Left lung (tissue), 10 donors: ENCODE measurements around the gene TCERG1L. TPM values are rescaled to one million over a fixed set of nuclear protein-coding genes. Genes with fewer than 3 reads are reported as not detected.

ENCODE experiments used
- ATAC-seq: fragments of 200-7000 bp; cut with Tn5 transposase; one replicate; pipeline ENCODE4 v1.9.1; 2020; ENCODE audit warnings: moderate library complexity
- DNase-seq, 4 donors: peaks; one replicate each; pipeline ENCODE4 v3.0.0-alpha.2; 2013 to 2020
- H3K27ac ChIP-seq, 2 donors: fragments of 200-600 bp; sonication (generic) in 1 of 2; one replicate each; pipeline versions ENCODE4 v1.5.0 to v1.8.0; 2020 to 2021
- H3K27me3 ChIP-seq, 2 donors: fragments of 200-600 bp; sonication (generic) in 1 of 2; one replicate each; pipeline versions ENCODE4 v1.5.0 to v1.8.0; 2020 to 2021
- H3K36me3 ChIP-seq, 2 donors: fragments of 200-600 bp; sonication (generic) in 1 of 2; one replicate each; pipeline versions ENCODE4 v1.5.0 to v1.8.0; 2020 to 2021
- H3K4me1 ChIP-seq, 2 donors: fragments of 200-600 bp; one replicate each; pipeline ENCODE4 v1.8.0; 2021
- H3K4me3 ChIP-seq, 2 donors: fragments of 200-600 bp; sonication (generic) in 1 of 2; one replicate each; pipeline versions ENCODE4 v1.5.0 to v1.8.0; 2020 to 2021; ENCODE audit warnings: mild to moderate bottlenecking in 1 of 2
- H3K9me3 ChIP-seq, 2 donors: fragments of 200-600 bp; sonication (generic) in 1 of 2; one replicate each; pipeline versions ENCODE4 v1.5.0 to v1.8.0; 2020 to 2021
- CTCF ChIP-seq, 2 donors: fragments of 200-600 bp; sonication (generic) in 1 of 2; IDR thresholded peaks; one replicate each; pipeline versions ENCODE4 v1.5.0 to v1.8.0; 2021; ENCODE audit warnings: antibody characterized with exemption in 2 of 2
- intact Hi-C, 2 donors: fragments of 100-400 bp; cut with DNase I; formaldehyde crosslinking; loops; one replicate each; pipeline versions ENCODE4 v1.11.2 to v1.14.2; 2022
- polyA plus RNA-seq, 6 donors: library from polyadenylated mRNA; unstranded; fragments of 120-200 nt; gene quantifications; one replicate each; pipeline ENCODE4 v1.2.1, GENCODE V29; 2013; ENCODE audit not compliant: insufficient read length in 6 of 6
- total RNA-seq, 2 donors: library from RNA; stranded (reverse); fragmentation: NEBNext Ultra II Directional; extraction: Animal tissue kit (Norgen Biotek cat#: 25700); gene quantifications; one replicate each; pipeline ENCODE4 v1.2.1, GENCODE V29; 2021
- donor health status: DM: no; HTN: yes; CAD: no.
- donor health status: DM: no; HTN: no; CAD: no.

The TCERG1L gene
- total and polyA plus RNA-seq, 8 donors, result 0.35 to 0.72 (median 0.48) TPM; not detected in 2

- H3K36me3 ChIP-seq, result no peaks in the 10 kb centered on the region
- no peaks in the 10 kb centered on the region for H3K4me1 ChIP-seq
- intact Hi-C loops, result no loop called here
- DNase-seq (no peak), ATAC-seq (no peak)
- H3K27me3 ChIP-seq, result peaks cover 0 to 27% of the 10 kb centered on the region in 2 donors
- TF ChIP-seq CTCF (IDR thresholded peaks at IDR 0.05), result no peak
- no peak overlapping the region for H3K4me3 ChIP-seq
- H3K9me3 ChIP-seq, result peaks cover 0 to 31% of the 10 kb centered on the region in 2 donors
- no peak overlapping the region for H3K27ac ChIP-seq
Observed at GRCh38 chr10:131300508-131300907, 11.0 kb downstream of the TCERG1L start.

DNA sequence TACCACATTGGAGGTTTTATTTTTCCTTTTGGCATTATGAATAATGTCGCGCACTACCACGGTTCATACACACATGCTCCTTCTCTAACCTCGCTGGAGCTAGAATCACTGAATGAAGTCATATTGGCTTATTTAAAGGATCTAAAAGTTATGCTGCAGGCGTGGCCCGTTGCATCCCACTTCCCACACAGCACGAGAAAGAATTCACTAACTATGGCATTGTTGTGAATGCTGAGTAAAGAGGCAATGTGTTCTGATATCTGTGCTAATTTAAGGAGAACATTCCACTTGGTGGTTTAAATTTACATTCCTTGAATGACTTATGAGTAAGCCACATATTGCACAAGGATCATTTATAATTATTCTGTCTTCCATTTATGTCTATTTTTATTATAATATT lies 20.7 kb downstream of the TCERG1L start:
- Histone ChIP-seq H3K4me1 (no peaks in the 10 kb centered on the region), H3K27me3 (no peaks in the 10 kb centered on the region), H3K27ac (no peak overlapping the region), H3K4me3 (no peak overlapping the region), H3K9me3 (no peaks in the 10 kb centered on the region), H3K36me3 (no peaks in the 10 kb centered on the region)
- TF ChIP-seq CTCF (IDR thresholded peaks at IDR 0.05), result no peak
- intact Hi-C loops, result no loop called here
- DNase-seq (no peak), ATAC-seq (no peak)

DNA sequence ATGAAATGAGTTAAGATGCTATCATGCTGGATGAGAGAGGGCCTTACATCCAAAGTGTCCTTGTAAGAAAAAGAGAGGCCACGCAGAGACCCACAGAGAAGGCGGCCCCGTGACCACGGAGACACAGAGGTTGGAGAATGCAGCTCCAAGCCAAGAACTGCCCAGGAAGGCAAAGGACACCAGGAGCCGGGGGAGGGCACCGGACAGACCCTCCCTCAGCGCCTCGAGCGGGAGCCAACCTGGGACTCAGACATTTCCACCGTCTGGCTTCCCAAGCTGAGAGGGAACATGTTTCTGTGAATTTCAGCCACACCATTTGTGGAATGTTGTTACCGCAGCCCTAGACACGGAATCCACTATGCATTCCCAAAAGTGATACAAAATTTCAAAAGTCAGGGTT lies 22.9 kb downstream of the TCERG1L start:
- intact Hi-C loops, result no loop called here
- H3K9me3 ChIP-seq, result no peaks in the 10 kb centered on the region
- TF ChIP-seq CTCF (IDR thresholded peaks at IDR 0.05), result no peak

GRCh38 chr10:131282961-131283360 lies 28.6 kb downstream of the TCERG1L start:
- Histone ChIP-seq H3K27ac (no peak overlapping the region), H3K4me3 (no peak overlapping the region), H3K36me3 (no peaks in the 10 kb centered on the region), H3K4me1 (no peaks in the 10 kb centered on the region), H3K9me3 (no peaks in the 10 kb centered on the region), H3K27me3 (peaks cover 0 to 7% of the 10 kb centered on the region in 2 donors)
- ATAC-seq (no peak), DNase-seq (no peak)
- intact Hi-C loops, result no loop called here
- no peak for TF ChIP-seq CTCF (IDR thresholded peaks at IDR 0.05)

More for the DNA sequence above, 22.9 kb downstream of the TCERG1L start:
- no peaks in the 10 kb centered on the region for H3K36me3 ChIP-seq
- H3K27ac ChIP-seq, result no peak overlapping the region
- H3K4me3 ChIP-seq, result no peak overlapping the region
- DNase-seq (no peak), ATAC-seq (no peak)
- H3K27me3 ChIP-seq, result no peaks in the 10 kb centered on the region
- no peaks in the 10 kb centered on the region for H3K4me1 ChIP-seq

DNA sequence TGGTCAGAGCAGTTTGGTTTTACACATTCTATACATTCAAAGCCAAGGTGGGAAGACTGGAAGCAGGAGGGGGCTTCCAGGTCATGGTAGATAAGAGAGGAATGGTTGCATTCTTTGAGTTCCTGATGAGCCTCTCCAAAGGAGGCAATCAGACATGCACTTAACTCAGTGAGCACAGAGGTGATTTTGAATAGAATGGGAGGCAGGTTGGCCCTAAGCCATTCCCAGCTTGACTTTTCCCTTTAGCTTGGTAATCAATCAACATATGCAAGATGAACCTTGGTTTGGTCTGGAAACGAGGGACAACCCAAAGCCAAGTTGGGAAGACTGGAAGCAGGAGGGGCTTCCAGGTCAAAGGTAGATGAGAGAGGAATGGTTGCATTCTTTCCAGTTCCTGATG lies 31.4 kb downstream of the TCERG1L start:
- ATAC-seq (no peak), DNase-seq (no peak)
- Histone ChIP-seq H3K9me3 (no peaks in the 10 kb centered on the region), H3K27ac (no peak overlapping the region), H3K27me3 (peaks cover 0 to 7% of the 10 kb centered on the region in 2 donors), H3K4me1 (no peaks in the 10 kb centered on the region), H3K36me3 (no peaks in the 10 kb centered on the region), H3K4me3 (no peak overlapping the region)
- no peak for TF ChIP-seq CTCF (IDR thresholded peaks at IDR 0.05)
- intact Hi-C loops, result no loop called here
